HEK293 (cell line): ENCODE measurements around the gene LMOD3.

Source experiments
- CTCF ChIA-PET: fragments of 350-600 bp; formaldehyde crosslinking; extraction: SDS; loops from one replicate; lab custom pipeline; 2021; ENCODE audit warnings: antibody characterized with exemption; lab: Yijun Ruan, JAX
- POLR2A ChIA-PET: fragments of 300-600 bp; formaldehyde crosslinking; extraction: SDS; loops from one replicate; lab custom pipeline; 2020; ENCODE audit warnings: antibody characterized with exemption, inconsistent platforms; lab: Yijun Ruan, JAX
- H3K27ac ChIP-seq: fragments of 200-500 bp; sonication (Bioruptor generic); 2 replicates; pipeline ENCODE4 v1.5.1; 2014; ENCODE audit warnings: low read depth, low read length, control low read depth, inconsistent platforms; ENCODE audit errors: extremely low read depth
- H3K36me3 ChIP-seq, 2 experiments: fragments of 200-500 bp in 1 of 2; sonication (Bioruptor generic) in 1 of 2; 1 replicate in 1 of 2; 2 replicates in 1 of 2; pipeline ENCODE4 v1.5.1; 2014 to 2017; ENCODE audit warnings: inconsistent platforms in 2 of 2, low read length in 2 of 2; ENCODE audit not compliant: control insufficient read depth in 2 of 2, insufficient read depth in 1 of 2
- H3K4me1 ChIP-seq: fragments of 200-500 bp; sonication (Bioruptor generic); 2 replicates; pipeline ENCODE4 v1.5.1; 2014; ENCODE audit warnings: mild to moderate bottlenecking, low read length, inconsistent platforms; ENCODE audit not compliant: control insufficient read depth, insufficient read depth
- H3K4me3 ChIP-seq: 2 replicates; pipeline ENCODE4 v1.5.1; 2011; ENCODE audit warnings: low read depth, mild to moderate bottlenecking, control low read depth, low read length, moderate library complexity
- H3K9me3 ChIP-seq: fragments of 200-500 bp; sonication (Bioruptor generic); 2 replicates; pipeline ENCODE4 v1.5.1; 2014; ENCODE audit warnings: low read depth, low read length, inconsistent platforms; ENCODE audit not compliant: control insufficient read depth, insufficient read depth
- MZF1 ChIP-seq: fragments of 450-650 bp; formaldehyde crosslinking; IDR thresholded peaks from 2 replicates; pipeline ENCODE4 v1.5.1; 2017; ENCODE audit warnings: missing biosample characterization, missing genetic modification characterization, borderline replicate concordance
- OSR2 ChIP-seq: fragments of 450-650 bp; formaldehyde crosslinking; IDR thresholded peaks from 2 replicates; pipeline ENCODE4 v1.5.1; 2016; ENCODE audit warnings: missing biosample characterization, missing genetic modification characterization
- ZEB2 ChIP-seq: fragments of 450-650 bp; formaldehyde crosslinking; IDR thresholded peaks from 2 replicates; pipeline ENCODE4 v1.5.1; 2016; ENCODE audit warnings: missing biosample characterization, missing genetic modification characterization
- ZFHX2 ChIP-seq: fragments of 450-650 bp; formaldehyde crosslinking; conservative IDR thresholded peaks from 2 replicates; pipeline ENCODE4 v1.5.1; 2016; ENCODE audit warnings: missing biosample characterization, missing genetic modification characterization
- ZFP37 ChIP-seq: fragments of 450-650 bp; formaldehyde crosslinking; IDR thresholded peaks from 2 replicates; pipeline ENCODE4 v1.5.1; 2016; ENCODE audit warnings: missing biosample characterization, missing genetic modification characterization
- ZNF114 ChIP-seq: fragments of 450-650 bp; formaldehyde crosslinking; IDR thresholded peaks from 2 replicates; pipeline ENCODE4 v1.5.0; 2017; ENCODE audit warnings: missing biosample characterization, missing genetic modification characterization
- ZNF16 ChIP-seq: fragments of 450-650 bp; formaldehyde crosslinking; IDR thresholded peaks from 2 replicates; pipeline ENCODE4 v1.5.1; 2016; ENCODE audit warnings: low read depth, missing biosample characterization, missing genetic modification characterization
- ZNF169 ChIP-seq: fragments of 450-650 bp; formaldehyde crosslinking; IDR thresholded peaks from 2 replicates; pipeline ENCODE4 v1.5.1; 2016; ENCODE audit warnings: missing biosample characterization, missing genetic modification characterization
- ZNF266 ChIP-seq: fragments of 450-650 bp; formaldehyde crosslinking; IDR thresholded peaks from 2 replicates; pipeline ENCODE4 v1.5.1; 2016; ENCODE audit warnings: missing biosample characterization, missing genetic modification characterization, low read depth
- ZNF324 ChIP-seq: fragments of 450-650 bp; formaldehyde crosslinking; IDR thresholded peaks from 2 replicates; pipeline ENCODE4 v1.5.1; 2016; ENCODE audit warnings: missing biosample characterization, missing genetic modification characterization
- ZNF433 ChIP-seq: fragments of 450-650 bp; formaldehyde crosslinking; IDR thresholded peaks from 2 replicates; pipeline ENCODE4 v1.5.1; 2016; ENCODE audit warnings: missing biosample characterization, missing genetic modification characterization, low read depth
- ZNF473 ChIP-seq: fragments of 450-650 bp; formaldehyde crosslinking; IDR thresholded peaks from 2 replicates; pipeline ENCODE4 v1.5.1; 2017; ENCODE audit warnings: missing biosample characterization, missing genetic modification characterization
- ZNF549 ChIP-seq: fragments of 450-650 bp; IDR thresholded peaks from 2 replicates; pipeline ENCODE4 v1.5.1; 2018; ENCODE audit warnings: missing biosample characterization, missing genetic modification characterization, mild to moderate bottlenecking, inconsistent platforms, moderate library complexity
- ZNF623 ChIP-seq: fragments of 450-650 bp; formaldehyde crosslinking; IDR thresholded peaks from 2 replicates; pipeline ENCODE4 v1.5.1; 2016; ENCODE audit warnings: missing biosample characterization, missing genetic modification characterization
- ZNF664 ChIP-seq: fragments of 450-650 bp; formaldehyde crosslinking; IDR thresholded peaks from 2 replicates; pipeline ENCODE4 v1.5.1; 2016; ENCODE audit warnings: missing biosample characterization, missing genetic modification characterization
- TF ChIP-seq, protein P1 (sequence below): fragments of 450-650 bp; formaldehyde crosslinking; IDR thresholded peaks from 2 replicates; pipeline ENCODE4 v1.5.1; 2016; ENCODE audit warnings: missing biosample characterization, missing genetic modification characterization
- TF ChIP-seq, protein P2 (sequence below): fragments of 450-650 bp; formaldehyde crosslinking; IDR thresholded peaks from 2 replicates; pipeline ENCODE4 v1.5.1; 2016; ENCODE audit warnings: missing biosample characterization, missing genetic modification characterization
- TF ChIP-seq, protein P3 (sequence below): fragments of 450-650 bp; formaldehyde crosslinking; IDR thresholded peaks from 2 replicates; pipeline ENCODE4 v1.5.1; 2017; ENCODE audit warnings: missing biosample characterization, missing genetic modification characterization
- TF ChIP-seq, protein P4 (sequence below): fragments of 450-650 bp; formaldehyde crosslinking; IDR thresholded peaks from 2 replicates; pipeline ENCODE4 v1.5.1; 2016; ENCODE audit warnings: missing biosample characterization, missing genetic modification characterization

LMOD3 gene

DNA sequence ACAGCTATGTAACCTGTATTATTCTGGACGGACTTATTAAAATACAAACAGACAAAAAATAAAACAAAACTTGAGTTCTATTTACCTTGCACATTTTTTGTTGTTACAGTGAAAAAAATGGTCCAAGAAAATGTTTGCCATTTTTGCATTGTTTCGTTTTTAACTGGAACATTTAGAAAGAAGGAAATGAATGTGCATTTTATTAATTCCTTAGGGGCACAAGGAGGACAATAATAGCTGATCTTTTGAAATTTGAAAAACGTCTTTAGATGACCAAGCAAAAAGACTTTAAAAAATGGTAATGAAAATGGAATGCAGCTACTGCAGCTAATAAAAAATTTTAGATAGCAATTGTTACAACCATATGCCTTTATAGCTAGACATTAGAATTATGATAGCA lies 17.1 kb downstream of the LMOD3 start:
- Histone ChIP-seq H3K27ac (no peak overlapping the region), H3K9me3 (no peaks in the 10 kb centered on the region), H3K36me3 (peaks cover 0 to 45% of the 10 kb centered on the region in 2 experiments; a peak in 2 of 3 replicates), H3K4me1 (no peaks in the 10 kb centered on the region), H3K4me3 (no peak overlapping the region)
- CTCF ChIA-PET, result interaction anchor here (2.5 kb wide), 1 partner anchor 14 kb away, joined by 11 read pairs; no protein-coding TSS in a partner anchor
- POLR2A ChIA-PET, result no interaction called here
- TF ChIP-seq ZNF623 (tag by site-specific recombination), result no peak
- TF ChIP-seq, protein P1, sequence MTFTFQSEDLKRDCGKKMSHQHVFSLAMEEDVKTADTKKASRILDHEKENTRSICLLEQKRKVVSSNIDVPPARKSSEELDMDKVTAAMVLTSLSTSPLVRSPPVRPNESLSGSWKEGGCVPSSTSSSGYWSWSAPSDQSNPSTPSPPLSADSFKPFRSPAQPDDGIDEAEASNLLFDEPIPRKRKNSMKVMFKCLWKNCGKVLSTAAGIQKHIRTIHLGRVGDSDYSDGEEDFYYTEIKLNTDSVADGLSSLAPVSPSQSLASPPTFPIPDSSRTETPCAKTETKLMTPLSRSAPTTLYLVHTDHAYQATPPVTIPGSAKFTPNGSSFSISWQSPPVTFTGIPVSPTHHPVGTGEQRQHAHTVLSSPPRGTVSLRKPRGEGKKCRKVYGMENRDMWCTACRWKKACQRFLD (tag by site-specific recombination), result no peak
- no peak for TF ChIP-seq ZNF664
- TF ChIP-seq ZNF433 (tag by site-specific recombination), result no peak
- TF ChIP-seq, protein P2, sequence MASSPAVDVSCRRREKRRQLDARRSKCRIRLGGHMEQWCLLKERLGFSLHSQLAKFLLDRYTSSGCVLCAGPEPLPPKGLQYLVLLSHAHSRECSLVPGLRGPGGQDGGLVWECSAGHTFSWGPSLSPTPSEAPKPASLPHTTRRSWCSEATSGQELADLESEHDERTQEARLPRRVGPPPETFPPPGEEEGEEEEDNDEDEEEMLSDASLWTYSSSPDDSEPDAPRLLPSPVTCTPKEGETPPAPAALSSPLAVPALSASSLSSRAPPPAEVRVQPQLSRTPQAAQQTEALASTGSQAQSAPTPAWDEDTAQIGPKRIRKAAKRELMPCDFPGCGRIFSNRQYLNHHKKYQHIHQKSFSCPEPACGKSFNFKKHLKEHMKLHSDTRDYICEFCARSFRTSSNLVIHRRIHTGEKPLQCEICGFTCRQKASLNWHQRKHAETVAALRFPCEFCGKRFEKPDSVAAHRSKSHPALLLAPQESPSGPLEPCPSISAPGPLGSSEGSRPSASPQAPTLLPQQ, result no peak
- no peak for TF ChIP-seq ZFP37
- TF ChIP-seq MZF1 (tag by site-specific recombination), result no peak
- no peak for TF ChIP-seq OSR2 (tag by site-specific recombination)
- TF ChIP-seq ZNF169 (tag by site-specific recombination), result no peak
- TF ChIP-seq ZNF324 (tag by site-specific recombination), result no peak
- no peak for TF ChIP-seq ZNF114 (tag by site-specific recombination)
- no peak for TF ChIP-seq ZEB2 (tag by site-specific recombination)
- TF ChIP-seq ZNF473 (tag by site-specific recombination), result no peak
- no peak for TF ChIP-seq ZNF16 (tag by site-specific recombination)
- no peak for TF ChIP-seq ZFHX2 (tag by site-specific recombination)
- TF ChIP-seq, protein P3, sequence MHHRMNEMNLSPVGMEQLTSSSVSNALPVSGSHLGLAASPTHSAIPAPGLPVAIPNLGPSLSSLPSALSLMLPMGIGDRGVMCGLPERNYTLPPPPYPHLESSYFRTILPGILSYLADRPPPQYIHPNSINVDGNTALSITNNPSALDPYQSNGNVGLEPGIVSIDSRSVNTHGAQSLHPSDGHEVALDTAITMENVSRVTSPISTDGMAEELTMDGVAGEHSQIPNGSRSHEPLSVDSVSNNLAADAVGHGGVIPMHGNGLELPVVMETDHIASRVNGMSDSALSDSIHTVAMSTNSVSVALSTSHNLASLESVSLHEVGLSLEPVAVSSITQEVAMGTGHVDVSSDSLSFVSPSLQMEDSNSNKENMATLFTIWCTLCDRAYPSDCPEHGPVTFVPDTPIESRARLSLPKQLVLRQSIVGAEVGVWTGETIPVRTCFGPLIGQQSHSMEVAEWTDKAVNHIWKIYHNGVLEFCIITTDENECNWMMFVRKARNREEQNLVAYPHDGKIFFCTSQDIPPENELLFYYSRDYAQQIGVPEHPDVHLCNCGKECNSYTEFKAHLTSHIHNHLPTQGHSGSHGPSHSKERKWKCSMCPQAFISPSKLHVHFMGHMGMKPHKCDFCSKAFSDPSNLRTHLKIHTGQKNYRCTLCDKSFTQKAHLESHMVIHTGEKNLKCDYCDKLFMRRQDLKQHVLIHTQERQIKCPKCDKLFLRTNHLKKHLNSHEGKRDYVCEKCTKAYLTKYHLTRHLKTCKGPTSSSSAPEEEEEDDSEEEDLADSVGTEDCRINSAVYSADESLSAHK (tag by site-specific recombination), result no peak
- no peak for TF ChIP-seq ZNF266 (tag by site-specific recombination)
- TF ChIP-seq, protein P4, sequence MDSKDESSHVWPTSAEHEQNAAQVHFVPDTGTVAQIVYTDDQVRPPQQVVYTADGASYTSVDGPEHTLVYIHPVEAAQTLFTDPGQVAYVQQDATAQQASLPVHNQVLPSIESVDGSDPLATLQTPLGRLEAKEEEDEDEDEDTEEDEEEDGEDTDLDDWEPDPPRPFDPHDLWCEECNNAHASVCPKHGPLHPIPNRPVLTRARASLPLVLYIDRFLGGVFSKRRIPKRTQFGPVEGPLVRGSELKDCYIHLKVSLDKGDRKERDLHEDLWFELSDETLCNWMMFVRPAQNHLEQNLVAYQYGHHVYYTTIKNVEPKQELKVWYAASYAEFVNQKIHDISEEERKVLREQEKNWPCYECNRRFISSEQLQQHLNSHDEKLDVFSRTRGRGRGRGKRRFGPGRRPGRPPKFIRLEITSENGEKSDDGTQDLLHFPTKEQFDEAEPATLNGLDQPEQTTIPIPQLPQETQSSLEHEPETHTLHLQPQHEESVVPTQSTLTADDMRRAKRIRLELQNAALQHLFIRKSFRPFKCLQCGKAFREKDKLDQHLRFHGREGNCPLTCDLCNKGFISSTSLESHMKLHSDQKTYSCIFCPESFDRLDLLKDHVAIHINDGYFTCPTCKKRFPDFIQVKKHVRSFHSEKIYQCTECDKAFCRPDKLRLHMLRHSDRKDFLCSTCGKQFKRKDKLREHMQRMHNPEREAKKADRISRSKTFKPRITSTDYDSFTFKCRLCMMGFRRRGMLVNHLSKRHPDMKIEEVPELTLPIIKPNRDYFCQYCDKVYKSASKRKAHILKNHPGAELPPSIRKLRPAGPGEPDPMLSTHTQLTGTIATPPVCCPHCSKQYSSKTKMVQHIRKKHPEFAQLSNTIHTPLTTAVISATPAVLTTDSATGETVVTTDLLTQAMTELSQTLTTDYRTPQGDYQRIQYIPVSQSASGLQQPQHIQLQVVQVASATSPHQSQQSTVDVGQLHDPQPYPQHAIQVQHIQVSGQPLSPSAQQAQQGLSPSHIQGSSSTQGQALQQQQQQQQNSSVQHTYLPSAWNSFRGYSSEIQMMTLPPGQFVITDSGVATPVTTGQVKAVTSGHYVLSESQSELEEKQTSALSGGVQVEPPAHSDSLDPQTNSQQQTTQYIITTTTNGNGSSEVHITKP, result no peak
- no peak for TF ChIP-seq ZNF549
